Naive thymus-derived CD8-positive, alpha-beta T cell (primary cell): ENCODE results near the gene IVNS1ABP. TPM values are rescaled to one million over a fixed set of nuclear protein-coding genes. Genes with fewer than 3 reads are reported as not detected.

Experiments
- polyA plus RNA-seq, 3 donors: library from polyadenylated mRNA; unstranded; fragments of 300-500 nt; fragmentation: Illumina TruSeq; gene quantifications; one replicate each; pipeline ENCODE4 v1.2.3, GENCODE V29; 2021
- total RNA-seq, 8 experiments: library from RNA in 2 of 8; stranded (reverse) in 2 of 8; gene quantifications; one replicate each; pipeline ENCODE4 v1.2.3 and lab custom pipeline; 2021 to 2026

The IVNS1ABP gene
- total and polyA plus RNA-seq, 5 experiments from 2014 or later, result 44.8 to 164 (median 55.1) TPM

Other genes starting within 250 kb of the IVNS1ABP start
- gene TRMT1L, start 160.3 kb downstream of the IVNS1ABP start, total RNA-seq, result 10 to 100 TPM; 20.9 to 26.8 TPM
- gene TRMT1L, start 160.3 kb downstream of the IVNS1ABP start, polyA plus RNA-seq, result 10 to 100 TPM; 10.8 to 17.4 (median 14.1) TPM
- 10 to 100 TPM in 1 of 2 experiments, 1 to 10 TPM in 1; 9.5 to 10.4 TPM for gene SWT1, start 160.1 kb downstream of the IVNS1ABP start, total RNA-seq
- gene SWT1, start 160.1 kb downstream of the IVNS1ABP start, polyA plus RNA-seq, result 1 to 10 TPM; 3.3 to 6.5 (median 4.2) TPM